RPMI7951 (cell line): ENCODE data around the gene ADNP. TPM values are rescaled to one million over a fixed set of nuclear protein-coding genes. Genes with fewer than 3 reads are reported as not detected.
"Not testable (repeated sequence)": the region's sequence is repeated elsewhere in the genome, so short reads cannot be mapped to it uniquely, and the experiment has no call there.

Experiments used
- DNase-seq: peaks from one replicate; pipeline ENCODE4 v3.0.0-alpha.2; 2012; ENCODE audit warnings: low read depth
- total RNA-seq: library from RNA; depleted of rRNA; stranded (reverse); fragments of >200 nt; shearing (Covaris generic); gene quantifications from 2 replicates; pipeline ENCODE4 v1.2.3, GENCODE V29; 2014

ADNP gene
- total RNA-seq, 1 experiment from 2014 or later, result 43.1 TPM

- DNase-seq, result no peak
Observed at GRCh38 chr20:50903353-50904051, 27.7 kb downstream of the ADNP start.

DNA sequence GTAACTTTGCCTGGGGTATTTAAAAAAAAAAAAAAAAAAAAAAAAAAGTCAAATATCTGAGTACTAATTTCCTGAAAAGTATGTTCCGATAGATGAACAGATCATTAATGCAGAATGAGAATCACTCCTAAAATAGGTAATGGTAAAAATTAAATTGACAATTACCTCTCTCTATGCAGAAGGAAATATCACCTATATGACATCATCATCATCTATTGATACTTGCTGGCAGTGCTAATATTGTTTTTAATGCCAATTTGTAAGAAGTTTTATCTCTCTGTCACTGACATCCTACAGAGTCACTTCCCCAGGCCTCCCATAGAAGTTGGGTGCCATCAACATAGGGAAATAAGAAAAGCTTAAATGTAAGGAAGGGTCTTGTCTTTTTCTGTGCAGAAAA, 29.9 kb downstream of the ADNP start:
- no peak for DNase-seq

GRCh38 chr20:50900261-50900660, 31.0 kb downstream of the ADNP start:
- DNase-seq, result no peak

GRCh38 chr20:50898475-50898874, 32.8 kb downstream of the ADNP start:
- no peak for DNase-seq

DNA sequence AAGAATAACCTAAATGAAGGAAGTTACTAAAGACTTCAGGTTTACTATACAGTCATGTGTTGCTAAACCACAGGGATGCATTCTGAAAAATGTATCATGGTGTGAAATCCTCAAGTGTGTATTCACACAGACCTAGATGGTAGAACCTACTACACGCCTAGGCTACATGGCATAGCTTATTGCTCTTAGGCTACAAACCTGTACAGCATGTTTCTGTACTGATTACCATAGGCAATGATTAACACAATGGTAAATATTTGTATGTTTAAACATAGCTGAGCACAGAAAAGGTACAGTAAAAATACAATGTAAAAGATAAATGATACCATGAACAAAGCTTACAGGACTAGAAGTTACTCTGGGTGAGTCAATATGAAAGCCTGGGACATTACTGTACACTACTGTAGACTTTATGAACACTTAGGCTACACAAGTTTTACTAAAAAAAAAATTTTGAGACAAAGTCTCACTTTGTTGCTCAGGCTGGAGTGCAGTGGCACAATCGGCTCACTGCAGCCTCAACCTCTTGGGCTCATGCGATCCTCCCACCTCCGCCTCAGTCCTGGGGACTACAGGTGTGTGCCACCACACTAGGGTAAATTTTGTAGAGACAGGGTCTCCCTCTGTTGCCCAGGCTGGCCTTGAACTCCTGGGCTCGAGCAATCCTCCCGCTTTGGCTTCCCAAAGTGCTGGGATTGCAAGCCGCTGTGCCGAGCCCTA, 36.0 kb downstream of the ADNP start:
- no peak for DNase-seq

DNA sequence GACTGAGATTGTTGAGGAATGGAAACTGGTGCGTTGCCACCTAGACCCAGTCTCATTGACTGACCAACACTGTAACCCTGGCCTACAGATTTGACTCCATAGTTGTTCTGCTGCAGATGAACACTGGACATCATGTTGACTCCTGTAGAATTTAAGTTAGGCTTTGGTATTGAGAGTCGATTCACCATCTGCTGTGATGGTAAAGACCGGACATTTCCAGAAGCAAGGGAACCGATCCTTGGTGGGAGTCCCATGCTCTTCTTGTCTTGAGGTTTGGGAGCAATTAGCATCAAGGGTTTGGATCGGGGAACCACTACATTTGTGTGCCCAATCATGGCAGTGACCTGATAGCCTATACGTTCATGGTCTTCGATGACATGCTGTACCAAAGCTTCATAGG, 37.6 kb downstream of the ADNP start:
- no peak for DNase-seq

GRCh38 chr20:50892394-50892793, 38.8 kb downstream of the ADNP start:
- no peak for DNase-seq

GRCh38 chr20:50891138-50891537, 40.1 kb downstream of the ADNP start:
- no peak for DNase-seq

DNA sequence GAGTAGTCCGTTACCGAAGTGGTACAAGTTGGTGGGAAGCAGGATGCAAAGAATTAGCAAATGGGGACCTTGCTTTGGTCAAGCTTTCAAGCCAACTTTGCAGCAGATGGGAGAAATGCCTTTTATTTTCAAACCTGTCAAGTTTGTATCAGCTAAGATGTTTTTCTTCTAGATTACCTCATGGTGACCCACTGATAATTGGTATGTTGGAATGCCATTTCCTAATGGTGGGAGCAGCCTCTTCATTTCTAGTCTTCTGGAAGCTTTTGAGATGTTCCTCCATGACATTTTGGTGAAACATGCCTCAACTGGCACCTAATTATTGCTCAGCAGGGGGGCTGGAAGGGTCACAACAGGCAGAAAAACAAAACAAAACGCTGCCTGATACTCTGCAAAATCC, 43.7 kb downstream of the ADNP start:
- no peak for DNase-seq

- no peak for DNase-seq
Observed at GRCh38 chr20:50886184-50886790, 45.0 kb downstream of the ADNP start.

DNA sequence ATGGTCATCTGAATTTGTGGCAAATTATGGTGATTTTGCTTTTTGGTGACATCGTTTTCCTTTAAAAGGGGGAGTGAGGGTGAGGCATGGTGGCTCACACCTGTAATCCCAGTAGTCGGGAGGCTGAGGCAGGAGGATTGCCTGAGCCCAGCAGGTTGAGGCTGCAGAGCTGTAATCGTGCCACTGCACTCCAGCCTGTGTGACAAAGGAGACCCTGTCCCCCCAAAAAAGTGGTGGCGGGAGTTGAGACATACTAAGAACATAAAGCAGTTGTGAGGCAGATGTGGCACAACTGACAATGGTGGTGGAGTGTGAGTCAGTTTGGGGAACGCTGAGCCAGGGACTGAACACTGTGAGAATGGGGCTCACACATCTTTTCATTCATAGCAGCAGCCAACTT, 45.5 kb downstream of the ADNP start:
- no peak for DNase-seq

- DNase-seq, result no peak
Observed at GRCh38 chr20:50885068-50885467, 46.2 kb downstream of the ADNP start.

DNA sequence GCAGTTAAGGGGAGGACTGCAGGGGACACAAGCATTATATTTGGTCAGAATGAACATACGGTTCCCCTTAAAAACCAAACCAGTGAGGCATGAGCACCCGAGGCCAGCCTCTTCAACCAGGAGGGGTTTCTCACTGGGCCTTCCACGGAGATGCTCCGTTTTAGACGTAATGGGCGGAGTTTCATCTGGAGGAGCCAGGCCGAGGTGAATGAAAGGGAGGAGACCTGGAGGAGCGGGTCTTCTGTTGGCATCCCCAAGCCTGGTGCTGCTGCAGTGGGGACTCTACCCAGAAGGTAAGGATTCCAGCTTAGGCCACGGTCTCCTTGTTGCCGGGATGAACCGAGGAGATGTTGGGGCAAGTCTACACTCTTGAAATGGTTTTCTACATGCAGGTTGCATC, 47.4 kb downstream of the ADNP start:
- DNase-seq, result no peak

- not testable (repeated sequence) for DNase-seq
Observed at GRCh38 chr20:50881759-50882424, 49.3 kb downstream of the ADNP start.

DNA sequence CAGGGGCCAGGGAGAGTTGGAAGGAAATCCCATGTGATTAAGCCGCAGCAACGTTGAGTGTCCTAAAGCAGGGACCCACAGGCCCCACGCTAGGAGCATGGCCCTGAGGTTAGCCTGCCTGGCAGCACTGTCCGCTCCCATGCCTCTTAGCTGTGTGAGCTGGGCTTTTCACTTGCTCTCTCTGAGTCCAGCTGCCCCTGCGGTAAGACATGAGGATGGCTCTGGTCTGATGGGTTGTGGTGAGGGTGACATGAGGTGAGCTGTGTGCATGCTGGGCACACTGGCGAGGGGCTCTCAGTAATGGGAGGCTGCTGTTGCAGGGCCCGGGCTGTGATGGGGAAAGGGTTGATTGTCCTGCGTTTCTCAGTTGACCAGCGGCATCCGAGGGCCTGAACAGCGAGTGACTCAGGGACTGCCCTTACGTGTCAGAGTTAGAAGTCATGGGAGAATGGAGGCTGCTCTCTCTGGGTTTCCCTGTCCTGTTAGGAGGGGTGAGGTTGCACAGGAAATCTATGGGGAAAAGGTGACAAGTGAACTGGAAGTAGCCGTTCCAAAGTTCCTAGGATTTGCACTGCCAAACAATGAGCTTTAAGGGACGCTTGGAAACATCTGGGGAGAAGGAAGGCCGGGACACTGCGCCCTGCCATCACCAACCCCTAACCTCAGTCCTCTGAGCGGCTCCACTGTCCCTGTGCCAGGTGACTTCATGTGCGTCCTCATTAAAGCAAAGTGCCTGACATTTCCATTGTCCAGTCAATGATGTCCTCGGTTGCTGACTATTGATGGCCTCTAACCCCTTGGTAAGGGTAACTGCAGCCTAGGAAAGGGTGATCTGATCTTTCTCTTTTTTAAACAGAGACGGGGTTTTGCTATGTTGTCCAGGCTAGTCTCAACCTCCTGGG, 51.3 kb downstream of the ADNP start:
- no peak for DNase-seq

GRCh38 chr20:50877232-50877743, 53.9 kb downstream of the ADNP start:
- no peak for DNase-seq

- DNase-seq, result no peak
Observed at GRCh38 chr20:50876816-50877215, 54.4 kb downstream of the ADNP start.

- DNase-seq, result no peak
Observed at GRCh38 chr20:50876063-50876685, 55.1 kb downstream of the ADNP start.

DNA sequence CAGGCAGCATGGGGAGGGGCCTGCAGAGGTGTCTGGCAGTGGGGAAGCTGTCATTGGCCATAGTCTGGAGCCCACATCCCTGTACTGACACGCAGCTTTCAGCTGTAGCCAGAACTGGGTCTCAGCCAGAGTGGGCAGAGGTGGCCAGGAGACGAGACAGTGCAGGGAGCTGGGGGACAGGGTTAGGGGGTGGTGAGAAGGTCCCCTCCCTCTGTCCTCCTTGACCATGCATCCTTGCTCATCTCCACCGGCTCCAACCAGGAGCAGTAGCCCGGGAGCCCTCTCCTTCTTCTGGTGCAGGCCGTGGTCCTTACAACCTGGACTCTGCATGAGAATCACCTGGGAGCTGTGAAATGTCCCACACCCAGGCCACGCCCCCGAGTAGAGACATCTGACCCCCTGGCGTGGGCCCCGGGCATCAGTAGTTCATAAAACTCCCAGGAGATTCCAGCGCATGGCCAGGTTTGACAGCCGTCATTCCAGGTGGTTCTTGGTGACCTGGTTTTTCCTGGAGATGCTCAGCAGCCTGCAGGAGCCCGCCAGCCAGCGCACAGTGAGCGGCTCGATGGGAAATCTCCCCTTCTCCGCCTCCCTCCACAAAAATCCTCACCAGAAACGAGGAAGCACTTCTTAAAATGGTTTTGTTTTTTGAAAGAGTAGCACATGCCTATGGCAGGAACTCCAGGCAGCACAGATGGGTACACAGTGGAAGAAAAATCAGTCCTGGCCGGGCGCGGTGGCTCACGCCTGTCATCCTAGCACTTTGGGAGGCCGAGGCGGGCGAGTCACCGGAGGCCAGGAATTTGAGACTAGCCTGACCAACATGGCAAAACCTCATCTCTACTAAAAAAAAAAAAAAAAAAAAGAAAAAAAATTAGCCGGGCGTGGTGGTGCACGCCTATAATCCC, 56.2 kb downstream of the ADNP start:
- no peak for DNase-seq
